GM21737 (cell line): ENCODE results near the gene TAPT1.

Experiments used
- ATAC-seq: cut with Tn5 transposase; IDR thresholded peaks from one replicate; pipeline ENCODE4 v1.9.1; 2021; ENCODE audit warnings: mild to moderate bottlenecking, moderate library complexity; ENCODE audit not compliant: unreplicated experiment

Gene TAPT1

DNA sequence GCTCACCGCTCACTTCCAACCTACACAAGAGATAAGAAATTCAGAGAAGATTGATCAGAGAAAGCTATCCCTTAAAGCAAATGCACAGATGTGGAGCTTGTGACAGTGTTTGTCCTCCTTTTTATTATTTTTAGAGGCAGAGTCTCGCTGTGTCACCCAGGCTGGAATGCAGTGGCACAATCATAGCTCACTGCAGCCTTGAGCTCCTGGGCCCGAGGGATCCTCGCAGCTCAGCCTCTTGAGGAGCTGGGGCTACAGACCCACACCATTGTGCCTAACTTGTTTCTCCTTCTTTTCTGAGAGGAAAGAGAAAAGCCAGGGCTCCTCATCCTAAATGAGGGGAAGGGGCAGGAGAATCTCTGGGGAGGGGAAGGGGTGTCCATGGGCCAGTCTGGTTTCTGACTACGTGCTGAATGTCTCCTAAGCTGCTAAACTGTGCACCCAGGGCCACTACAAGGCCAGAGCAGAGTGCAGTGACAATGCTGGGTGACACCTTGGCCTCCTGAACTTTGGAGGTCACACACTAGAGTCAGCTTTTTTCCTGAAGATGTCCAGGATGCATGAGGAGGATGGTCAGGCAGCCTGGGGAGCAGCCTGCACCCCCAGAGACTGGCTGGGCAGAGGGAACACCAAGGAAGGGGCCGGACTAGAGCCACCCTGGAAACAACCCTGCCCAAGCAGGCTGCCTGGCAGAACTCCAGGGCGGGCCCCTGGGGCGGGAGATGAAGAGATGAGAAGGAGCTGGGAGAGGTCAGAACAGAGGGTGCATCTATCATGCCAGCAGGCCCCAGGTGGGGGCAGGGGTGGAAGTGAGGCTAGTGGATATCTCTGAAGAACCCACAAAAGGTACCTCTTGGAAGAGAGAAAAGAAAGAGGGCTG is 87.0 kb downstream of the TAPT1 start:
- ATAC-seq = no peak

DNA sequence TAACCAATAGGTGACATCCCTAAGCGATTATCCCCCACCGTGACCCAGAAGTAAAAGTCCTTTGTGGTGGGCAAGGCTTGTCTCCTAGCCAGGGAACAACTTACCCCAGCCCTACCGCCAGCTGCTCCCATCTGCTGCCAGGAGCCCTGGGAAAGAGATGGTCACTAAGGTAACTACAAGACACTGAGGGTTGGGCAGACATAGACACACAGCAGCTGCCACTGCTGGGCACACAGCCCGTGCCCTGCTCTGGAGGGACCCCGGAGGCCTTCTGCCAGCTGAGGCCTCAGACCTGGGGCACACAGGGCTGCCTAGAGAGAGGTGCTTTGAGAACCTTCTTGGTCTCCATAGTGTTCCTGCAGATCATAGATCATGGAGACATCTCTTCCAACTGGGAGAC is 89.4 kb downstream of the TAPT1 start:
- no peak for ATAC-seq

DNA sequence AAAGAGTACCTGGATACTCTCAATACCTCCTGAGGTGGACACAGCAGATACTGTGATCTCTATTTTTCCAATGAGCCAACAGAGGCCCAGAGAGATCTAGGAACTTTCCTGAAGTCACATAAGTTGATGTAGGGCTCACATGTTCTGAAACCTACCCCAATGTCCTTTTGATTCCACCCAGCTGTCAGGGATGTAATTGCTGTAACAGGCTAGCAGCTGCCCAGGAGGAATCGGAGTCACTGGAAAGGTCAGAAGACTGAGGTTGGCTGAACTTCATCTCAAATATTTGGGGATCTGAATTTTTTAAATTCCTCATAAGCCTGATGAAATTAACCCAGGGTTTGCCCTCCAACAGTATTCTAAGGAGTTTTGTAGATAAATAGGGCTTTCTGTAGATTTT is 90.0 kb downstream of the TAPT1 start:
- ATAC-seq = no peak

DNA sequence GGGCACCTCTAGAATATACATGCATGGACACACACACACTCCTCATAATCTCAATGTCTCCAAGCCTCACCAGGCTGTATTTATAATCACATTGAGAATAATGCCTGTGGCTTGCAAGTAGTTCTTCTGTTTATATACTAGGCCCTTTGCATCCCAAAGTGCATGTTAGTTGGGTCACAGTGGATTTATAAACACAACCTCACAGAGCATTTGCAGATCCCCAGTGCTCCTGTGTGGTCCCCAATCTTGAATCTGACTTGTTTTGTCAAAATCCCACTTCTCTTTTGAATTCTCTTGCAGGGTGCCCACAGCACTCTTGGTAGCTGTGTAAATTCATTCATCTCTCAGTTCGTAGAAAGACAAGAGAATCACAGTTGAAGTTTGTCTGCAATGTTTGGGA is 92.9 kb downstream of the TAPT1 start:
- ATAC-seq = no peak

DNA sequence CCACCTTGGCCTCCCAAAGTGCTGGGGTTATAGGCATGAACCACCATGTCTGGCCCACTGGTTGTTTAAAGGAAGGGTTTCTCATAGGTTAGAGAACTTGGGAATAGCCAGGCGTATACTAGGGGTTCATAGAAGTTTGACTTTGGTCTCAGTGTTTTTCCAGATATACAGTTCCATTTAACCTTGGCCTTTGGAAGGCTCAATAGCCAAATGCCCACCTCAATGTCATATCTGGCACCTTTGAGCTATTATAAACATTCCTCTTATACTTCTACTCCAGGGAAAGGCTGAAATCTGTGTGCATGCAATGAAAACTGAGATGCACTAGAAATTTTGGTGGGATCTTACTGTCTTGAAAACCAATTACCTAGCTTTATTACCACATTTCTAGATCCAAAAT is 95.0 kb downstream of the TAPT1 start:
- ATAC-seq = no peak

DNA sequence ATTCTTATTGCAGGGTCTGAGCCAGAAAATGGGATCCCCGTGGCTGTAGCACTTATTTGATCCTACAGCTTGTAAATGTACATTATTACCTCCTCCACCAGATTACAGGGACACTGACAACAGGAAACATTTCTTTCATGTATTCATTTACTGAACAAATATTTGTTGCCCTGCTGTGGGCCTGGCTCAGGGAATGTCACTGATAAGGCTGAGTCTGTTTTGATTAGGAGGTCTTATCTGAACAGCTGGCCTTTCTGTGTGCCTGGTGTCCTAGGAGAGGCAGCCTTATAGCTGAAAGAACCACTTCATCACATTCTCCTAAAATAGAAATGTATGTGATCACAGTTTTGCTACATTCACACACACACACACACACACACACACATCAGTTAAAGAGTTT is 96.9 kb downstream of the TAPT1 start:
- ATAC-seq = no peak

DNA sequence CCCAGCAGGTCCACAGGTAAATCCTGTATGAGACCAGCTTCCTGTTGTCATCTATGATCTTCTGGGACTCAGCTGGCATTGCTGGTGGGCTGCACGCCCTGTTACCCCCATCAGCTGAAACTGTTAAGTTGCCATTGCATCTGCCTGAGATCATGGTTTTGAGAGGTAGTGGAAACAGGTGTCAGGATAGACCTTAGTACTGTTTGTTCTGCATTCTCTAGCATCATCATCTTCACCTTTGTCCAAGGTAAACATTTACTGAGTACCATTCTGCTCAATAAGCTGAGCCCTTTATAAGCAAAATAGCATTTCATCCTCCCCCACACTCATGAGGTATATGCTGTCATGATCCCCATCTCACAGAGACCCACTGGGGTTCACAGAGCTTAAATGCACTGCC is 99.6 kb downstream of the TAPT1 start:
- ATAC-seq = no peak

DNA sequence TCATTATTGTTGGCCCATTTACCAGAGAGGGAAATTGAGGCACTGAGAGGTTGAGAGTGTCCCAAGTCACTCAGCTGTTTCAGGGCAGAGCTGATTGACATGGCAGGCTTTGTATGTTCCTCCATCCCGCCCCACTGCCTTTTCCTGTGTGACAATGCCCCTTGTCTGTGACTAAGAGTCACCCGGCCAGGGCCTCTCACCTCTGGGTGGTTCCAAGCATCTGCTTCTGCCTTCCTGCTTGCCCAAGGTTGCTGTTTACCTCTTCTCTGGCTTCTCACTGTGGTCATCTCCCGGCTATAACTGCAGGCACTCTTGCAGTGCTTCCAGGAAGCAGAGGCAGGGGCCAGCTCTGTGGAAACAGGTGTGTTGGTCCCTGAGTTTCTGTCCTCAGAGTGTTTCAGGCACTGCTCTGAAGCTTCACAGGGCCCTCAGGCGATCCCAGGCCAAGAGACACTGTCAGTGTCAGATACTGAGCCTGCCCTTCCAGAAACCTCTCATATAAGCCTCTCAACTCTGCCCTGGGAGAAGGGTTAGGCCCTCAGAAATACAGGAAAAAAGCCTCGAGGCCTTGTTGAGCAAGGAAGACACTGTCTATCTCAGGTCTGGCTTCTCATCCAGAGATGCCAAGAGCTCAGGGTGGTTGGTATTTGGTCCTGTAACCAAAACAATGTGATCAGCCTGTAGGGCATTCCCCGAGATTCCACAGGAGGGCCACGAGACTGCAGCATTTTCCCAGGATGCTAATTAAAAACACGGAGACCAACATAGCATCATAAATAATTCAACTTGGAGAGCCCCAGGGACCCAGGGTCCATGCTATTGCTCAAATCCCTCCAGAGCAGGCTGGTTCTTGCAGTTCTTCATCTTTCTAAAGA is 100.5 kb downstream of the TAPT1 start:
- no peak for ATAC-seq

DNA sequence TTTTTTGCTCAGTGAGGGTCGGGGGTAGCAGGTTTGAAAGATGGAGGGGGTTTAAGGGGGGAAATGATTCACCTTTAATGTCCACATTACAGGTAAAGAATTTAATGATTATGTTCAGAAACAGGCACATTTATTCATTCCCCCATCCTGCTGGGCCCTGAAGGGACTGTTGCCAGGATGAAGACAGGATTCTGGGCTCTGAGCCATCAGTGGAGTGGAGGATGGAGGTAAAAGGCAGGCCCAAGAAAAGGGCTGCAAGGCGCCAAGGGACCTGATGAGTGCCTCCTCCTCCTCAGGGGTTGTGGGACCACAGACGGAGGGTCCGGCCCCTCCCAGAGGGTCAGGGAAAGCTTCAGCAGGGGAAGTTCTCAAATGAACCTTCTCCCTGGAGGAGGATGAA is 102.0 kb downstream of the TAPT1 start:
- ATAC-seq = no peak

DNA sequence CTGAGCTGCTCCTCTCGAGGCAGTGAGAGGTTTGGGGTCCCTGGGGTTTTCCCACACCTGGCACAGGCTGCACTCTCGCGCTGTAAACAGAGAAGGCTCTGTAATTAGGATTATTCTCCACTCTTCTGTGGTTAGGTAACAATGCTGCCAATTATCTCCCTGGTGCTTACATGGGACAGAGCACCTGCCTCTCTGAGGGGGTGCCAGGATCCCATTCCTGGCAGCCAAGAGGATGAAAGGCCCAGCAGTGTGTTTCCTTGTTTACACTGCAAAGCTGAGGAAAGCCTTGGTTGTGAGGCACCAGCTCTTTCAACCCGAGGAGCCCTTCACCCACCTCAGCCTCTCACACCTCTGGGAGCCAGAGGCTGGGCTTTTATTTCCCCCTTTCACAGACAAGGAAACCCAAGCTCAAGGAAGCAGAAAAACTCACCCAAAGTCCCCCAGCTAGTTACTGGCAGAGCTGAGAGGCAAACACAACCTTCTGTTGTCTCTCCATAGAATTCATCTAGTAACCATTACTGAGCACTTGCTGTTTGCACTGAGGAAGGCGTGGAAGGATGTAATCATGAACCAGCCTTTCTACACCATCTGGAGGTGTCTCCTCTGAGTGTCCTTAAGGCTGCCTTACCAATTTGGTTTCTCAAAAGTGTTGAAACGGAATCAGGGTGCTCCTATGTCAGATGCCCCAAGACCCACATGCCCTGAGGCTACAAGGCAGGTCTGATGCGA is 102.8 kb downstream of the TAPT1 start:
- no peak for ATAC-seq

DNA sequence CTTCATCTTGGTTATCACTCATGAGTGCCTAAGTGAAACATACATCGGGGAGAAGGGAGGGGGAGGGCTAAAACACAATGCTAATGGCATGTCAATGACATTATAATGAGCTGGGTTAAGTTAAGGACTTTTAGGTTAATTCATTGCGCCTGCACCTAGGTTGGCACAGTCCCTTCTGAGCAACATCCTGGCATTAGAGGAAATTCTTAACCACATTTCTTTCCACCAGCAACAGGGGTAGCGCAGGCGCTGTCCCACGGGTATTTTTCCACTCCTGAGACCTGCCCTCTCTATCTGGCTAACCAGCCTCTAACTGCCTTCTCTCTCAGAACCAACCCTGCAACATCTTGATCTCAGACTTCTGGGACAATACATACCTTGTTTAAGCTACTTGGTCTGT is 103.5 kb downstream of the TAPT1 start:
- no peak for ATAC-seq

DNA sequence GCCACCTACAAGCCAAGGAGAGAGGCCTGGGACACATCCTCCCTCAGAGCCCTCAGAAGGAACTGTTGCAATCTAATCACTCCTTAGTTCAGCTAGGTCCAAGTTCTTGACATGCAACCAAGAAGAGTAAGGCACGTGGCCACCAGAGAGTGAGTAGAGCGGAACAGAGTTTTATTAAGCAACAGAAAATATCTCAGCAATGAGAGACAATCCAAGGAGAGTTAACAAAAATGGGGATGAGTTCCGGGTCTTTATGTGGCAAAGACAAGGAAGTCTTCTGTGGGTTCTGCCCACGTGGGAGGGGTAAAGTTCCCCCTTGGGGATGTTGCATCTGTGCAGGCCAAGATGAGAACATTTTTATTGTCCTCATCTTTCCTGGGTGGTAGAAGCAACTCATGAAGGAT is 104.0 kb downstream of the TAPT1 start:
- no peak for ATAC-seq

DNA sequence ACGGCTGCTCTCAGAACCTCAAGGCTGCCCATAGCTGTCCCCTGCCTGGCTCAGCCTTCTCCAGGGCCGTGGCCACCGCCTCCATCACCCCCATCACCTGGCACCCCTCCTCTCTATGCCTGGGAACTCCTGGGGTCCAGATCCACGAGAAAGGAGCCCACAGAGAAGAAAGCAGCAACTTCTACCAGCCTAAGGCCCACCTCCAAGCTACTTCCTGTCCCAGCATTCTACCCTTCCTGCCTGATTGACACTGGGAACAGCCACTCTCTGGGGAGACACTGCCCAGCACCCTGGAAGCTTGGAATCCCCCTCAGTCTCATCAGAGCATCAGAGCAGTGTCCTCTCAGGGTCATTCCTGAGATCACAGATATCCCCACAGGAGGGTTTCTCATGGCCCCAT is 105.6 kb downstream of the TAPT1 start:
- no peak for ATAC-seq

DNA sequence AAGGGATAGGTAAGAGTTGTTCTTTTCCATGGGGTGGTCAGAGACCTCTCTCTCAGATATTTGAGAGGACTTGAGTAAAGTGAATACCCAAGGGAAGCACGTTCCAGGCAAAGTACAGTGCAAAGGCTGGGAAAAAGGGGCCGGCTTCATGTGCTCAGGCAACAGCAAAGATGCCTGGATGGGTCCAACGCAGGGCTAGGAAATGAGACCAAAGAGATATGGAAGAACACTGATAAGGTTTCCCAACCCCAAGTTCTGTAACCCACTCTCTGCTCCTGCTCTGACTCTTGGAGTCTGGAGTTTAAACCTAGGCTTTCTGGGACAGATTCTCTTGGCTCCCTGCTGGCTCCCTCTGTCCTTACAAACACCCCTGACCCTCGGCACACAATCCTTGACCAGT is 106.3 kb downstream of the TAPT1 start:
- ATAC-seq = no peak

DNA sequence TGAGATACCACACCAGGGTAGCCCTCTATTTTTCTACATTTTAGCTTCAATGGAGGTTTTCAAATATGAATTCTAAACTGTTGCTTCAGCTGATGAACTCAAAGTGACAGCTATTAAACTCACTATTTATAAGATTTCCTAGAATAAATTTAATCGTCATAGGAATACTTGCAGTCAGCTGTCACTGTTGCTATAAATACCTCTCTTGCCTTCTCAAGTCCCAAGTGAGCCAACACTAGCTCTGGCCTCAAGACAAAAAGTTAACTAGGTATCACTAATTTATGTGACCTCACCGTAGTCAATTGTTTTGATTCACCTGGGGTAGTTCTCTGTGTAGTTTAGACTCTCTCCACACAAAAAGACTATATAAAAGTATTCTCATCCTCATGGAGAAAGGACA is 108.2 kb downstream of the TAPT1 start:
- no peak for ATAC-seq

DNA sequence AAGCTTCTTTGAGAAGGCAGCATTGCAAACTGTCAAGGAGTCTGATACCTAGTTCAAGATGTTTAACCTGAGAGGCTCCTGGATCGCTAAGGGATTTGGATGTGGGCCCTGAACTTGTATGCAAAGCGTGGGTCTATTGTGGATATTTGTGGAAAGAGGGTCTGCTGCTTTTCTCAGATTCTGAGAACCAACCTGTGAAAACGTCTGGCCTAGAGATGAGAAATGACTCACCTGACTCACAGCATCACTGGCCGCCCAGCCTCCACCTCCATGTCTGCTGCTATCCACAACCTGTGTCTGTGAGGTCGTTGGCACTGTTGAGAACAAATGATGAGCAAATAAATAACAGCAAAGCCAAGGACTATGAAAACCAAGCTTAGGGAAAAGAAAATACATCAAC is 109.1 kb downstream of the TAPT1 start:
- no peak for ATAC-seq

DNA sequence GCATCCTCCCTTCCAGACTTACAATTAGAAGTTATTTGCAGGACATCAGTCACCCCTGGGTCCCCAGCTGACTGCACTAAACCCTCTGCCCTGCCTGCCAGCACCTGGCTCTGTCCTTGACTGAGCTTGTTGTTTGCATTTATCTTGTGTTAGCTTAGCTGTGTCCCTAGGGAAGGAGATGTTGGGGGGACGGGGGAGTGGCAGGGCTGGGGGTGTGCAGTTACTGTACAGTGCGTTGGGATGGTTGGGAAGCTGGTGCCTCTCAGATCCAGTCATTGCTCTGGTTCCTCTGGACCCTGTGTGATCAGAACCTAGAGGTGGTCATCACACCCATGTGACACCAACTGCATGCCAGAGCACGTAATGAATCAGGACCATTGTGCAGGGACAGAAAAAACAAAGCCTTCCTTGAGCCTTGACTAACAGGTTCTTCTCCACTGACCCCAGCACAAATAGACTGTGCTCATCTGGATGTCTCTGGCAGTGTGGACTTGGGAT is 109.7 kb downstream of the TAPT1 start:
- no peak for ATAC-seq

DNA sequence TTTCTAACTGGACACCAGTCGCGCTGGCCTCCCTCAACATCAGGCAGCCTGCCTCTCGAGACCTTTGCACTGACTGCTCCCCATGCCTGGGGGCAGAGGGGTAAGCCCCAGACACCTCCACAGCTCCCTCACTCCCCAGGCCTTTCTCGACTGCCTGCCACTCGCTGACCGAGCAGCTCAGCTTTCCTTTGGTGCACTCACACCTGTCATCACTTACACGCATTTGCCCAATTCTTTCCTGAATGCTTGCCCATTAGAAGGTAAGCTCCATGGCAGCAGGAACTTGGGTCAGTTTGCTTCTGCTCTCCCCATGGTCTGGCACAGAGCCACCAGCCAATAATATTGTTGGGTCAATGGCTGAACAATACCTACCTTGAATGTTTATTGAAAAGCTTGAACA is 110.3 kb downstream of the TAPT1 start:
- ATAC-seq = no peak

DNA sequence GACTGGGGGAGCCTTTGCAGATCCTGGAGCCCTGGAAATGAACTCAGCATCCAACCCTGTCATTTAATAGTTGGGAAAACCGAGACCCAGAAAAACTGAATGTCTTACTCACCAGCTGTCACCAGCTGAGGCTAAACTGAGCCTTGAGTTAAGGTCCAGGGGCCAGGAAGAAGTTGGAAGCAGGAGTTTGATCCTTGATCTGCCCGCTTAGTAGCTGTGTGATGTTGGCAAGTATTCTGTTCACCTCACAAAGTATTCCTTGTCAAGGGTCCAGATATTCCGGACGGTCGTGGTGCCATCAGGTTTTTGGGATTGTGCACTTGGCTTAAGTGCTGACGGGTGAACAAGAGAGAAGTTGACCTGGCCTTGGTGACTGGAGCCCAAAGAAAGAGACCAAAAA is 111.7 kb downstream of the TAPT1 start:
- no peak for ATAC-seq

DNA sequence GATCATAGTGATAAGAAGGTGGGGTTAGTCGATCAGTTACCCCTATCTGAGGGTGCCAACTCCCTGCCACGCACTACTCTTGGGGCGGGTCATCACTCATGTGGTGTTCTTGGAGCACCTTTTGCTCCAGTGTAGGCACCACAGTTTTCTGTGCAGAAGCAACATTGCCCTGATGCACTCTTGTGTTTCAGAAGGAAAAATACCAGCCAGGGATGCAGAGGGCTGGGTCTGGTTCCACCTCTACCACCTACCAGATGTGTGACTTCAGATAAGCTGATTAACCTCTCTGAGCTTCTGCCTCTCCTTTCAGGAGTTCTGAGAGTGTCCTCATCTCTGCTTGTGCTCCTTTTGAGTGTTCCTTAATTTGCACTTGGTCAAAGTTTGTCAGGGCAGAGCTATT is 112.5 kb downstream of the TAPT1 start:
- ATAC-seq = no peak

DNA sequence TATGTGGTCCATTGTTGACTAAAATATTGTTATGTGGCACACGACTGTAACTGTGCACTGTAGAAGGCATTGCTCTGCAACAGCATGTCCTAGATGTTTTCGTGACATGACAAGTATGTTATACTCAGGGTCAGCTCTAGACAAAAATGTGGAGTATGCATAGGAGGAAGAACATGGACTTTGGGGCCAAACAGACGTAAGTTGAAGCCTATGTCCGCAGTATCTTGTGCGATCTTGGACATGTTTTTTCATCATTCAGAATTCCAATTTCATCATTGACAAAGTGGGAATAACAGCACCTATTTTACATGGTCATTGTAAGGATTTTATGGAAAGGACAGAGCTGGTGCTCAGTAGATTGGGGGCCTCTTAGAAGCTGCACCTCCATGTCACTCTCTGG is 114.7 kb downstream of the TAPT1 start:
- ATAC-seq = no peak
